Spinal cord (tissue), 10 donors: ENCODE data around the gene SRGN. TPM values are rescaled to one million over a fixed set of nuclear protein-coding genes. Genes with fewer than 3 reads are reported as not detected.

Source experiments
- DNase-seq, 6 donors: peaks; one replicate each; pipeline versions ENCODE4 v3.0.0 to v3.0.0-alpha.2; 2013 to 2015; ENCODE audit warnings: low spot score in 6 of 6, low read depth in 4 of 6
- H3K27ac ChIP-seq: one replicate; pipeline ENCODE4 v1.5.1; 2013; ENCODE audit warnings: low read depth, low read length, control low read depth
- H3K27me3 ChIP-seq: one replicate; pipeline ENCODE4 v1.6.1; 2013; ENCODE audit warnings: low read length; ENCODE audit not compliant: control insufficient read depth, insufficient read depth
- H3K36me3 ChIP-seq: one replicate; pipeline ENCODE4 v1.6.1; 2013; ENCODE audit warnings: low read length; ENCODE audit not compliant: control insufficient read depth, insufficient read depth
- H3K4me1 ChIP-seq: one replicate; pipeline ENCODE4 v1.6.1; 2013; ENCODE audit warnings: low read length; ENCODE audit not compliant: control insufficient read depth, insufficient read depth
- H3K4me3 ChIP-seq: one replicate; pipeline ENCODE4 v1.5.1; 2013; ENCODE audit warnings: low read depth, low read length, control low read depth
- H3K9me3 ChIP-seq: one replicate; pipeline ENCODE4 v1.6.1; 2013; ENCODE audit warnings: low read length; ENCODE audit not compliant: control insufficient read depth, insufficient read depth
- WGBS: methylation state at CpG from one replicate; pipeline ENCODE4 v1.1.5; 2013; ENCODE audit warnings: missing lambda C conversion rate; ENCODE audit not compliant: insufficient coverage; 5-methylcytosine and 5-hydroxymethylcytosine counted together
- polyA plus RNA-seq, 2 donors: library from polyadenylated mRNA; unstranded; fragments of 120-200 nt; gene quantifications; one replicate each; pipeline ENCODE4 v1.2.1, GENCODE V29; 2013; ENCODE audit not compliant: insufficient read length in 2 of 2
- total RNA-seq, 2 donors: library from RNA; depleted of rRNA in 1 of 2; stranded (reverse); fragments of 120-200 nt in 1 of 2; fragments of >200 nt in 1 of 2; gene quantifications; one replicate each; pipeline versions ENCODE4 v1.2.3 to v1.2.4, GENCODE V29; 2013 to 2014
- donor health status: healthy.

The SRGN gene
- total and polyA plus RNA-seq, 4 donors: 21.5 to 280 (median 51.6) TPM

DNA sequence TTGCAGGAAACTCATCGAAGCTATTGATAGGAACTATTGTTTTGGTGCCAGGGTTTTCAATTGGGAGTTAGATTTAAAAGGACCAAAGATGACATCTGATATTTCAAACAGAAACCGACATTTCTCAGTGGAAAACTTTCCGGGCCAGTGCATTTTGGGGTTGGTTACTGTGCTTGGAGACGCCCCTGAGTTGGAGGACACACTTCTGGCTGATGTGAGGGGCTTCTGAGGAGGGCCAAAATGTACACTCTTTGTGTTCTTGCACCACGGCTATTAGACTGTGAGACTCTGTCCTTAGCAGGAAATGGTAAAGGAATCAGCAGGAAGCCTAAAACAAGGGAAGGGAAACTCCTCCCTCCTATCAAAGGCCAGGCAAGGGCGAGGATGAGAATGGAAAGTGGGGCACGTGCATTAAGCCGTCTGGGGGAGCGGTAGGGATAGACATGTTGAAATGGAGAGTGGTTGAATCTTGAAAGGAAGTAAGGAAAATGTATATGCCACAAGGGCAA is 1.8 kb upstream of the SRGN start:
- Histone ChIP-seq H3K4me1 (no peaks in the 10 kb centered on the region), H3K27ac (no peak overlapping the region), H3K9me3 (no peaks in the 10 kb centered on the region), H3K27me3 (no peaks in the 10 kb centered on the region), H3K36me3 (no peaks in the 10 kb centered on the region), H3K4me3 (no peak overlapping the region)
- peak in 1 of 6 donors; percentile 15 for DNase-seq
- 60% methylated on average over 1 of the region's 9 CpGs for WGBS

GRCh38 chr10:69088471-69088769 is 517 bp downstream of the SRGN start:
- H3K27ac ChIP-seq: no peak overlapping the region
- H3K36me3 ChIP-seq: no peaks in the 10 kb centered on the region
- H3K4me1 ChIP-seq: no peaks in the 10 kb centered on the region
- no CpG with 5 or more reads among the region's 3 CpGs for WGBS
- H3K4me3 ChIP-seq: peak overlapping the region; percentile 21
- no peaks in the 10 kb centered on the region for H3K9me3 ChIP-seq
- DNase-seq: no peak
- no peaks in the 10 kb centered on the region for H3K27me3 ChIP-seq

DNA sequence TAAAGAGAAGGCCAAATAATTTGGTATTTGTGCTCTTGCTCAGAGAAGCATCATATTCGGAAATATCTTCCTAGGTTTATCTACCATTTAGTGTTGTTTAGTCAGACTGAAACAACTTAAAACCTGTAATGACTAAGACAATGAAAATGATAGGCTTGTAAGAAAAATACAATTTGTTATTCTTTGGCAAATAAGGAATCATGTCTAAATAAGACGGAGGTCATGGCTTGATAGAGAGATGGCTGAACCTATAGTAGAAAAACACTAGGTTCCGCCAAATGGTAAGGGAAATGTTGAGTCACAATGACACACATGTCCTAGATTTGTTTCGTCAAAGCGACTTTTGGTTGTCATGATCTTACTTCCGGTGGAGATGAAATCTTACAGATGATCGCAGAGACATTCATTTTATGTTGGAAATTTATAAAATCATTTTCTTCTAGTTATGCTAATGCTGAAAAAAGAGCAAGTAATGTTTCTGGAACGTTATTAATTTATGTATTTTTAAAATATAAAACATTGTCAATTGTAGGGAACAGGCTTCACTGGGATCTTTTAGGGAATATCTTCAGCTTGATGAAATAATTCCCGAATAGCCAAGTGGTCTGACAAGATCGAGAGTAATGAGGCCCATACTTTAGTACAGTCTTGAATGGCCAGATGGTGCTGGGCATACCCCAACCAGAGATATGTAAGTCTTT is 1.0 kb downstream of the SRGN start:
- 90% methylated on average over 4 of the region's 10 CpGs for WGBS
- no peaks in the 10 kb centered on the region for H3K9me3 ChIP-seq
- H3K27ac ChIP-seq: no peak overlapping the region
- no peak for DNase-seq
- H3K36me3 ChIP-seq: no peaks in the 10 kb centered on the region
- no peaks in the 10 kb centered on the region for H3K4me1 ChIP-seq
- no peak overlapping the region for H3K4me3 ChIP-seq
- no peaks in the 10 kb centered on the region for H3K27me3 ChIP-seq

DNA sequence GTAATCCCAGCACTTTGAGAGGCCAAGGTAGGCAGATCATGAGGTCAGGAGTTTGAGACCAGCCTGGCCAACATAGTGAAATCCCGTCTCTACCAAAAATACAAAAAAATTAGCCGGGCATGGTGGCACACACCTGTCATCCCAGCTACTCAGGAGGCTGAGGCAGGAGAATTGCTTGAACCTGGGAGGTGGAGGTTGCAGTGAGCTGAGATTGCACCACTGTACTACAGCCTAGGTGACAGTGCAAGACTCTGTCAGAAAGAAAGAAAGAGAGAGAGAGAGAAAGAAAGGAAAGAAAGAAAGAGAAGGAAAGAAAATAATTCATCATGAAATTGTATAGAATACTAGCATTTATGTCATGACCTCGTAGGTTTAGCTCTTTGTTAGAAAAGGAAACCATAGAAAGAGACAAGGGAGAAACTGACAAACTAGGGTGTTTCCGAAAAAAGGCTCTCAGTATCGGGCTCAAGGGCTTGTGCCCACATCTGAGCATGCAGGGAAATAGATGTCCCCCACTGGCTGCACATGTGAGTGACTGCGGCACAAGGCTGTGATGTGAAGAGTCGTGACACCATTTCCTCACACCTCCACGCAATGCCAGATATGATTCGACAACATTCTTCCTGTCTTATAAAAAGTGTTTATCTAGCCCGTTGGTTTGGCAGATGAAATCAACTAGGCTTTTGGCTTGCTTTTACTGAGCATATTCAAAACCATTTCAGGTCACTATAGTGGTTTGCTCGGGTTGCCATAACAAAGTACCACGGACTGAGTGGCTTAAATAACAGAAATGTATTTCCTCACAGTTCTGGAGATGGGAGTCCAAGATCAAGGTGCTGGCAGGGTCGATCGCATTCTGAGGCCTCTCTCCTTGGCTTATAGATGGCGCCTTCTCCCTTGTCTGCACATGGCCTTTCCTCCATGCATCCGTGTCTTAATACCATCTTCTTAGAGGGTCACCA is 2.0 kb downstream of the SRGN start:
- no peaks in the 10 kb centered on the region for H3K9me3 ChIP-seq
- no peaks in the 10 kb centered on the region for H3K36me3 ChIP-seq
- DNase-seq: no peak
- no peaks in the 10 kb centered on the region for H3K4me1 ChIP-seq
- no peak overlapping the region for H3K4me3 ChIP-seq
- WGBS: 90% methylated on average over 12 of the region's 16 CpGs
- no peak overlapping the region for H3K27ac ChIP-seq
- no peaks in the 10 kb centered on the region for H3K27me3 ChIP-seq

- no peak for DNase-seq
- H3K4me3 ChIP-seq: no peak overlapping the region
- no peaks in the 10 kb centered on the region for H3K4me1 ChIP-seq
- no peaks in the 10 kb centered on the region for H3K36me3 ChIP-seq
- no CpG with 5 or more reads among the region's 1 CpG for WGBS
- no peaks in the 10 kb centered on the region for H3K9me3 ChIP-seq
- no peak overlapping the region for H3K27ac ChIP-seq
- no peaks in the 10 kb centered on the region for H3K27me3 ChIP-seq
Observed at GRCh38 chr10:69090685-69091084, 2.8 kb downstream of the SRGN start.

- H3K36me3 ChIP-seq: no peaks in the 10 kb centered on the region
- no peak overlapping the region for H3K27ac ChIP-seq
- no CpG with 5 or more reads among the region's 8 CpGs for WGBS
- no peak overlapping the region for H3K4me3 ChIP-seq
- no peak for DNase-seq
- no peaks in the 10 kb centered on the region for H3K9me3 ChIP-seq
- H3K27me3 ChIP-seq: no peaks in the 10 kb centered on the region
- no peaks in the 10 kb centered on the region for H3K4me1 ChIP-seq
Observed at GRCh38 chr10:69091143-69091651, 3.3 kb downstream of the SRGN start.

- 54% methylated on average over 14 of the region's 17 CpGs for whole genome bisulfite sequencing
- Histone ChIP-seq H3K4me3 (no peak overlapping the region), H3K27ac (no peak overlapping the region), H3K4me1 (no peaks in the 10 kb centered on the region), H3K9me3 (no peaks in the 10 kb centered on the region), H3K27me3 (no peaks in the 10 kb centered on the region), H3K36me3 (no peaks in the 10 kb centered on the region)
- peak in 5 of 6 donors; percentile 31 to 83 (median 47) for DNase-seq
Observed at GRCh38 chr10:69092959-69093850, 5.3 kb downstream of the SRGN start.

DNA sequence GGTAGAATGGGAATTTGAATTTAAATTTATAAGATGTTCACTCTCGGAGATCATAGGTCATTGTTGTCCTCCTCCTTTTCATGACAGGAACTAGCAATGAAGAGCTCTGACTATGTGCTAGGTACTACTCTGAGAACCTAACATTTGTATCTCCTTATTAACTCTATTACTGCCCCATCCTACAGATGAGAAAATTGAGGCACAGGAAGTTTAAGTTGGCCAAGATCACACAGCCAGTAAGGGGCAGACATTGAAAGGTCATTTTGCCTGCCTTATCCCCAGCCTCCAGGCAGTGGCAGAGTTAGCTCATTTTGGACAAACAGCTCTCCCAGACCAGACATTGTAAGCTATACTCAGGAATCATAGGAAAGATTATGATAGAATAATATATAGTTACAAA is 6.0 kb downstream of the SRGN start:
- Histone ChIP-seq H3K4me1 (no peaks in the 10 kb centered on the region), H3K27ac (no peak overlapping the region), H3K9me3 (no peaks in the 10 kb centered on the region), H3K36me3 (no peaks in the 10 kb centered on the region), H3K27me3 (no peaks in the 10 kb centered on the region), H3K4me3 (no peak overlapping the region)
- DNase-seq: no peak
- whole genome bisulfite sequencing: 80% methylated on average over 1 of the region's 1 CpG

DNA sequence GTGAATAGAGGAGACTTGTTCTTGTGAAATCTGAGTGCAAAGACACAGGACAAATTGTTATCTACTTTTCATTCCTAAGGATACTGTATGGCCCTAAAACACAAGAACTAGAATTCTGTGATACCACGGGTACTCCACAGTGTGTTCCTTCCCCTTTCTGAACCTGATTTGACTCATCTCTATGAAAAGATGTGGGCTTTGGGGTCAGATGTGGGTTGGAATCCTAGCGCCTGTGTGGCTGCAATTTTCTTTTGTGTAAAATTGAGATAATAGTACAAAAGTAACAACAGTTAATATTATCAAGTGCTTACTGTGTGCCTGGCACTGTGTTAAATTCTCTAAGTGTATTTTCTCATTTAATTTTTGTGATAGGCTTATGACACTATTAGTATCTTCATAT is 8.1 kb downstream of the SRGN start:
- no peaks in the 10 kb centered on the region for H3K4me1 ChIP-seq
- H3K4me3 ChIP-seq: no peak overlapping the region
- no peak for DNase-seq
- no peaks in the 10 kb centered on the region for H3K27me3 ChIP-seq
- no peak overlapping the region for H3K27ac ChIP-seq
- H3K9me3 ChIP-seq: no peaks in the 10 kb centered on the region
- WGBS: no CpG with 5 or more reads among the region's 2 CpGs
- no peaks in the 10 kb centered on the region for H3K36me3 ChIP-seq
